ENCODE results near the gene NLRX1.
"Not testable (repeated sequence)": the region's sequence is repeated elsewhere in the genome, so short reads cannot be mapped to it uniquely, and the experiment has no call there.

Gene NLRX1

GRCh38 chr11:119223856-119224255, 55.3 kb downstream of the NLRX1 start:
- no peak overlapping the region for H2AFZ ChIP-seq (ENCODE audit: low read length)
- H3F3A ChIP-seq (ENCODE audit: insufficient read depth, low read length) = no peaks in the 10 kb centered on the region
- H3K9ac ChIP-seq (ENCODE audit: low read length) = no peak overlapping the region
- H3K36me3 ChIP-seq (ENCODE audit: insufficient read depth, low read length) = no peaks in the 10 kb centered on the region
- TF ChIP-seq, protein P1, sequence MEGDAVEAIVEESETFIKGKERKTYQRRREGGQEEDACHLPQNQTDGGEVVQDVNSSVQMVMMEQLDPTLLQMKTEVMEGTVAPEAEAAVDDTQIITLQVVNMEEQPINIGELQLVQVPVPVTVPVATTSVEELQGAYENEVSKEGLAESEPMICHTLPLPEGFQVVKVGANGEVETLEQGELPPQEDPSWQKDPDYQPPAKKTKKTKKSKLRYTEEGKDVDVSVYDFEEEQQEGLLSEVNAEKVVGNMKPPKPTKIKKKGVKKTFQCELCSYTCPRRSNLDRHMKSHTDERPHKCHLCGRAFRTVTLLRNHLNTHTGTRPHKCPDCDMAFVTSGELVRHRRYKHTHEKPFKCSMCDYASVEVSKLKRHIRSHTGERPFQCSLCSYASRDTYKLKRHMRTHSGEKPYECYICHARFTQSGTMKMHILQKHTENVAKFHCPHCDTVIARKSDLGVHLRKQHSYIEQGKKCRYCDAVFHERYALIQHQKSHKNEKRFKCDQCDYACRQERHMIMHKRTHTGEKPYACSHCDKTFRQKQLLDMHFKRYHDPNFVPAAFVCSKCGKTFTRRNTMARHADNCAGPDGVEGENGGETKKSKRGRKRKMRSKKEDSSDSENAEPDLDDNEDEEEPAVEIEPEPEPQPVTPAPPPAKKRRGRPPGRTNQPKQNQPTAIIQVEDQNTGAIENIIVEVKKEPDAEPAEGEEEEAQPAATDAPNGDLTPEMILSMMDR (IDR thresholded peaks at IDR 0.05; ENCODE audit: low read length) = no peak
- TF ChIP-seq EZH2 (IDR thresholded peaks at IDR 0.05; ENCODE audit: borderline replicate concordance, low read length) = no peak
- H3K9me3 ChIP-seq (ENCODE audit: low read length) = no peaks in the 10 kb centered on the region
- H3K79me2 ChIP-seq (ENCODE audit: insufficient read depth, low read length) = peaks cover 58% of the 10 kb centered on the region
- no peaks in the 10 kb centered on the region for H3K4me1 ChIP-seq (ENCODE audit: insufficient read depth, low read length, severe bottlenecking)
- no peak overlapping the region for H3K4me2 ChIP-seq (ENCODE audit: low read length)
- no peaks in the 10 kb centered on the region for H3K27me3 ChIP-seq (ENCODE audit: insufficient read depth, low read length)
- no peaks in the 10 kb centered on the region for H4K20me1 ChIP-seq (ENCODE audit: insufficient read depth, low read length)
- no peak overlapping the region for H3K4me3 ChIP-seq (ENCODE audit: low read depth, low read length, poor library complexity, severe bottlenecking)
- H3K9me2 ChIP-seq (ENCODE audit: low read depth, low read length) = no peaks in the 10 kb centered on the region
- H3K27ac ChIP-seq (ENCODE audit: low read depth, low read length, poor library complexity, severe bottlenecking) = no peak overlapping the region

- H4K20me1 ChIP-seq (ENCODE audit: insufficient read depth, low read length); H3K4me2 ChIP-seq (ENCODE audit: low read length); H3K27ac ChIP-seq (ENCODE audit: low read depth, low read length, poor library complexity, severe bottlenecking); H3K36me3 ChIP-seq (ENCODE audit: insufficient read depth, low read length); H3K9me2 ChIP-seq (ENCODE audit: low read depth, low read length); H3K9ac ChIP-seq (ENCODE audit: low read length); H3F3A ChIP-seq (ENCODE audit: insufficient read depth, low read length); H3K27me3 ChIP-seq (ENCODE audit: insufficient read depth, low read length); H3K9me3 ChIP-seq (ENCODE audit: low read length); H3K4me3 ChIP-seq (ENCODE audit: low read depth, low read length, poor library complexity, severe bottlenecking); H2AFZ ChIP-seq (ENCODE audit: low read length): not testable (repeated sequence)
- Histone ChIP-seq H3K4me1 (ENCODE audit: insufficient read depth, low read length, severe bottlenecking) (peaks cover 12% of the 10 kb centered on the region), H3K79me2 (ENCODE audit: insufficient read depth, low read length) (peaks cover 41% of the 10 kb centered on the region)
Observed at GRCh38 chr11:119228535-119229287, 60.2 kb downstream of the NLRX1 start.

GRCh38 chr11:119229288-119229672, 60.8 kb downstream of the NLRX1 start:
- TF ChIP-seq, protein P1 (IDR thresholded peaks at IDR 0.05; ENCODE audit: low read length) = no peak
- no peak for TF ChIP-seq EZH2 (IDR thresholded peaks at IDR 0.05; ENCODE audit: borderline replicate concordance, low read length)
- no peaks in the 10 kb centered on the region for H4K20me1 ChIP-seq (ENCODE audit: insufficient read depth, low read length)

GRCh38 chr11:119229741-119230140, 61.2 kb downstream of the NLRX1 start:
- Histone ChIP-seq H3K9me3 (ENCODE audit: low read length) (no peaks in the 10 kb centered on the region), H3K36me3 (ENCODE audit: insufficient read depth, low read length) (peaks cover 11% of the 10 kb centered on the region), H3K4me3 (ENCODE audit: low read depth, low read length, poor library complexity, severe bottlenecking) (no peak overlapping the region), H4K20me1 (ENCODE audit: insufficient read depth, low read length) (no peaks in the 10 kb centered on the region), H3K9me2 (ENCODE audit: low read depth, low read length) (no peaks in the 10 kb centered on the region), H3K79me2 (ENCODE audit: insufficient read depth, low read length) (peaks cover 30% of the 10 kb centered on the region), H3K4me1 (ENCODE audit: insufficient read depth, low read length, severe bottlenecking) (peaks cover 12% of the 10 kb centered on the region), H3K27me3 (ENCODE audit: insufficient read depth, low read length) (no peaks in the 10 kb centered on the region), H3K9ac (ENCODE audit: low read length) (no peak overlapping the region), H3K27ac (ENCODE audit: low read depth, low read length, poor library complexity, severe bottlenecking) (no peak overlapping the region), H3F3A (ENCODE audit: insufficient read depth, low read length) (no peaks in the 10 kb centered on the region), H2AFZ (ENCODE audit: low read length) (no peak overlapping the region), H3K4me2 (ENCODE audit: low read length) (no peak overlapping the region)
- TF ChIP-seq EZH2 (IDR thresholded peaks at IDR 0.05; ENCODE audit: borderline replicate concordance, low read length) = no peak
- TF ChIP-seq, protein P1 (IDR thresholded peaks at IDR 0.05; ENCODE audit: low read length) = no peak

More at GRCh38 chr11:119229288-119229672, 60.8 kb downstream of the NLRX1 start:
- no peaks in the 10 kb centered on the region for H3K9me3 ChIP-seq (ENCODE audit: low read length)
- no peak overlapping the region for H3K9ac ChIP-seq (ENCODE audit: low read length)
- H3K36me3 ChIP-seq (ENCODE audit: insufficient read depth, low read length) = peaks cover 10% of the 10 kb centered on the region
- H3K27me3 ChIP-seq (ENCODE audit: insufficient read depth, low read length) = no peaks in the 10 kb centered on the region
- no peak overlapping the region for H3K4me3 ChIP-seq (ENCODE audit: low read depth, low read length, poor library complexity, severe bottlenecking)
- no peaks in the 10 kb centered on the region for H3K9me2 ChIP-seq (ENCODE audit: low read depth, low read length)
- no peak overlapping the region for H2AFZ ChIP-seq (ENCODE audit: low read length)
- H3F3A ChIP-seq (ENCODE audit: insufficient read depth, low read length) = no peaks in the 10 kb centered on the region
- H3K79me2 ChIP-seq (ENCODE audit: insufficient read depth, low read length) = peaks cover 35% of the 10 kb centered on the region
- H3K4me2 ChIP-seq (ENCODE audit: low read length) = no peak overlapping the region
- H3K4me1 ChIP-seq (ENCODE audit: insufficient read depth, low read length, severe bottlenecking) = peaks cover 12% of the 10 kb centered on the region
- no peak overlapping the region for H3K27ac ChIP-seq (ENCODE audit: low read depth, low read length, poor library complexity, severe bottlenecking)
